ENCODE results near the gene DPYD.

The DPYD gene

GRCh38 chr1:97787231-97787630 is 133.6 kb downstream of the DPYD start:
- TF ChIP-seq CTCF (conservative IDR thresholded peaks at IDR 0.05) (no peak), ZFX (IDR thresholded peaks at IDR 0.05) (no peak)
- H3K27ac ChIP-seq, result no peak overlapping the region

- TF ChIP-seq CTCF (conservative IDR thresholded peaks at IDR 0.05), result no peak
- TF ChIP-seq ZFX (IDR thresholded peaks at IDR 0.05), result no peak
- H3K27ac ChIP-seq, result no peak overlapping the region
These were observed 136.2 kb downstream of the DPYD start for GRCh38 chr1:97784661-97785060.

- TF ChIP-seq ZFX (IDR thresholded peaks at IDR 0.05) (no peak), CTCF (conservative IDR thresholded peaks at IDR 0.05) (no peak)
- H3K27ac ChIP-seq, result no peak overlapping the region
These were observed 137.1 kb downstream of the DPYD start for GRCh38 chr1:97783751-97784150.

- no peak for TF ChIP-seq ZFX (IDR thresholded peaks at IDR 0.05)
- TF ChIP-seq CTCF (conservative IDR thresholded peaks at IDR 0.05), result no peak
- H3K27ac ChIP-seq, result no peak overlapping the region
These were observed 139.0 kb downstream of the DPYD start for GRCh38 chr1:97781762-97782337.

GRCh38 chr1:97780884-97781283 is 139.9 kb downstream of the DPYD start:
- H3K27ac ChIP-seq, result no peak overlapping the region
- TF ChIP-seq ZFX (IDR thresholded peaks at IDR 0.05) (no peak), CTCF (conservative IDR thresholded peaks at IDR 0.05) (no peak)

GRCh38 chr1:97778718-97779117 is 142.1 kb downstream of the DPYD start:
- TF ChIP-seq ZFX (IDR thresholded peaks at IDR 0.05) (no peak), CTCF (conservative IDR thresholded peaks at IDR 0.05) (peak; percentile 17)
- H3K27ac ChIP-seq, result no peak overlapping the region

GRCh38 chr1:97770376-97770775 is 150.5 kb downstream of the DPYD start:
- TF ChIP-seq ZFX (IDR thresholded peaks at IDR 0.05), result no peak
- TF ChIP-seq CTCF (conservative IDR thresholded peaks at IDR 0.05), result no peak
- no peak overlapping the region for H3K27ac ChIP-seq

All from C4-2B (cell line).